Left renal pelvis (tissue), 4 donors: ENCODE measurements around the gene ASTN2. TPM values are rescaled to one million over a fixed set of nuclear protein-coding genes. Genes with fewer than 3 reads are reported as not detected.

Experiments used
- DNase-seq, 4 donors: peaks; one replicate each; pipeline ENCODE4 v3.0.0-alpha.2; 2013; ENCODE audit warnings: low read depth in 4 of 4, low spot score in 3 of 4
- polyA plus RNA-seq, 4 donors: library from polyadenylated mRNA; unstranded; fragments of 120-200 nt; gene quantifications; one replicate each; pipeline ENCODE4 v1.2.1, GENCODE V29; 2013; ENCODE audit not compliant: insufficient read length in 4 of 4

ASTN2 gene
- polyA plus RNA-seq, 4 donors = 14.0 to 22.6 (median 16.4) TPM

- DNase-seq = no peak
These were observed 756.6 kb downstream of the ASTN2 start for GRCh38 chr9:116658265-116658664.

GRCh38 chr9:116656977-116657376, 757.9 kb downstream of the ASTN2 start:
- no peak for DNase-seq

- no peak for DNase-seq
These were observed 758.3 kb downstream of the ASTN2 start for GRCh38 chr9:116656501-116656971.

GRCh38 chr9:116654059-116654355, 760.9 kb downstream of the ASTN2 start:
- DNase-seq = no peak

- DNase-seq = no peak
These were observed 761.4 kb downstream of the ASTN2 start for GRCh38 chr9:116653348-116654058.

- no peak for DNase-seq
These were observed 767.4 kb downstream of the ASTN2 start for GRCh38 chr9:116647515-116647809.

GRCh38 chr9:116646661-116647514, 768.0 kb downstream of the ASTN2 start:
- DNase-seq = no peak

- no peak for DNase-seq
These were observed 770.7 kb downstream of the ASTN2 start for GRCh38 chr9:116644091-116644688.

GRCh38 chr9:116643691-116644090, 771.2 kb downstream of the ASTN2 start:
- DNase-seq = no peak

GRCh38 chr9:116641292-116642059, 773.4 kb downstream of the ASTN2 start:
- no peak for DNase-seq

- no peak for DNase-seq
These were observed 775.6 kb downstream of the ASTN2 start for GRCh38 chr9:116639251-116639741.

GRCh38 chr9:116635908-116636307, 778.9 kb downstream of the ASTN2 start:
- no peak for DNase-seq

GRCh38 chr9:116632990-116633838, 781.6 kb downstream of the ASTN2 start:
- DNase-seq = no peak

GRCh38 chr9:116629634-116630033, 785.2 kb downstream of the ASTN2 start:
- DNase-seq = no peak

GRCh38 chr9:116628716-116629115, 786.1 kb downstream of the ASTN2 start:
- DNase-seq = no peak

GRCh38 chr9:116627433-116627832, 787.4 kb downstream of the ASTN2 start:
- DNase-seq = no peak

- DNase-seq = no peak
These were observed 788.1 kb downstream of the ASTN2 start for GRCh38 chr9:116626762-116627161.

GRCh38 chr9:116623715-116624114, 791.1 kb downstream of the ASTN2 start:
- no peak for DNase-seq

- no peak for DNase-seq
These were observed 797.5 kb downstream of the ASTN2 start for GRCh38 chr9:116617389-116617788.

- no peak for DNase-seq
These were observed 798.4 kb downstream of the ASTN2 start for GRCh38 chr9:116616304-116616914.
